Hepatocyte (in vitro differentiated cells): ENCODE measurements around the gene RRP1. TPM values are rescaled to one million over a fixed set of nuclear protein-coding genes. Genes with fewer than 3 reads are reported as not detected.

ENCODE experiments used
- DNase-seq: peaks from one replicate; pipeline ENCODE4 v3.0.0-alpha.2; 2016; ENCODE audit warnings: low spot score
- H2AFZ ChIP-seq: fragments of 200-600 bp; sonication (generic); 2 replicates; pipeline ENCODE4 v1.6.0; 2016; ENCODE audit warnings: antibody characterized with exemption, mild to moderate bottlenecking
- H3K27ac ChIP-seq: fragments of 200-600 bp; sonication (generic); 2 replicates; pipeline ENCODE4 v1.5.1; 2016; ENCODE audit warnings: mild to moderate bottlenecking
- H3K27me3 ChIP-seq: fragments of 200-600 bp; sonication (generic); 2 replicates; pipeline ENCODE4 v1.6.1; 2016
- H3K36me3 ChIP-seq: fragments of 200-600 bp; sonication (generic); replicated peaks from 2 replicates; pipeline ENCODE4 v1.5.1; 2016; ENCODE audit warnings: low read depth; ENCODE audit not compliant: insufficient read depth
- H3K4me1 ChIP-seq: fragments of 200-600 bp; sonication (generic); 2 replicates; pipeline ENCODE4 v1.5.1; 2016; ENCODE audit warnings: mild to moderate bottlenecking, moderate library complexity; ENCODE audit not compliant: insufficient read depth
- H3K4me2 ChIP-seq: fragments of 200-600 bp; sonication (generic); 2 replicates; pipeline ENCODE4 v1.6.0; 2016
- H3K4me3 ChIP-seq: fragments of 200-600 bp; sonication (generic); 2 replicates; pipeline ENCODE4 v1.5.1; 2016; ENCODE audit warnings: mild to moderate bottlenecking
- H3K79me2 ChIP-seq: fragments of 200-600 bp; sonication (generic); 2 replicates; pipeline ENCODE4 v1.6.0; 2017; ENCODE audit warnings: mild to moderate bottlenecking
- H3K9me2 ChIP-seq: fragments of 200-600 bp; sonication (generic); replicated peaks from 2 replicates; pipeline ENCODE4 v1.6.0; 2017; ENCODE audit warnings: mild to moderate bottlenecking; ENCODE audit not compliant: insufficient read depth
- H3K9me3 ChIP-seq: fragments of 200-600 bp; sonication (generic); 2 replicates; pipeline ENCODE4 v1.5.1; 2016; ENCODE audit warnings: low read depth, mild to moderate bottlenecking
- H4K20me1 ChIP-seq: fragments of 200-600 bp; sonication (generic); 2 replicates; pipeline ENCODE4 v1.6.0; 2016; ENCODE audit warnings: mild to moderate bottlenecking; ENCODE audit not compliant: insufficient read depth, poor library complexity, severe bottlenecking
- EZH2 ChIP-seq: fragments of 200-600 bp; sonication (generic); IDR thresholded peaks from 2 replicates; pipeline ENCODE4 v1.6.1; 2016; ENCODE audit warnings: antibody characterized with exemption, mild to moderate bottlenecking, borderline replicate concordance
- EZH2phosphoT487 ChIP-seq: fragments of 200-600 bp; sonication (generic); IDR thresholded peaks from one replicate; pipeline ENCODE4 v1.6.1; 2018; ENCODE audit warnings: antibody characterized with exemption, mild to moderate bottlenecking, low read depth, moderate library complexity; ENCODE audit not compliant: unreplicated experiment, severe bottlenecking
- WGBS: methylation state at CpG from one replicate; pipeline ENCODE4 v1.1.6; 2016; ENCODE audit warnings: low lambda C conversion rate; ENCODE audit errors: missing lambda C conversion rate; 5-methylcytosine and 5-hydroxymethylcytosine counted together
- polyA plus RNA-seq: library from polyadenylated mRNA; unstranded; fragments of >200 nt; fragmentation: Nextera tagmentation; extraction: Ambion mirVana; gene quantifications from 2 replicates; pipeline ENCODE4 v1.2.1, GENCODE V29; 2016
- total RNA-seq: library from RNA; depleted of rRNA; stranded (reverse); fragments of >200 nt; gene quantifications from 2 replicates; pipeline ENCODE4 v1.2.3, GENCODE V29; 2014
- TF ChIP-seq, protein P1 (sequence below): fragments of 200-600 bp; sonication (generic); IDR thresholded peaks from 2 replicates; pipeline ENCODE4 v1.5.1; 2016; ENCODE audit warnings: antibody characterized with exemption, mild to moderate bottlenecking; ENCODE audit not compliant: poor library complexity

RRP1 gene
- total and polyA plus RNA-seq, 2 experiments from 2014 or later, result 24.1 to 32.0 TPM

- Histone ChIP-seq H3K9me2 (no peaks in the 10 kb centered on the region), H4K20me1 (no peaks in the 10 kb centered on the region), H2AFZ (no peak overlapping the region), H3K9me3 (no peaks in the 10 kb centered on the region), H3K4me1 (no peaks in the 10 kb centered on the region), H3K79me2 (no peaks in the 10 kb centered on the region), H3K4me3 (no peak overlapping the region), H3K27me3 (no peaks in the 10 kb centered on the region), H3K36me3 (no peaks in the 10 kb centered on the region), H3K4me2 (no peak overlapping the region), H3K27ac (no peak overlapping the region)
- no peak for DNase-seq
- 82% methylated on average over 22 of the region's 22 CpGs for WGBS
- TF ChIP-seq, protein P1, sequence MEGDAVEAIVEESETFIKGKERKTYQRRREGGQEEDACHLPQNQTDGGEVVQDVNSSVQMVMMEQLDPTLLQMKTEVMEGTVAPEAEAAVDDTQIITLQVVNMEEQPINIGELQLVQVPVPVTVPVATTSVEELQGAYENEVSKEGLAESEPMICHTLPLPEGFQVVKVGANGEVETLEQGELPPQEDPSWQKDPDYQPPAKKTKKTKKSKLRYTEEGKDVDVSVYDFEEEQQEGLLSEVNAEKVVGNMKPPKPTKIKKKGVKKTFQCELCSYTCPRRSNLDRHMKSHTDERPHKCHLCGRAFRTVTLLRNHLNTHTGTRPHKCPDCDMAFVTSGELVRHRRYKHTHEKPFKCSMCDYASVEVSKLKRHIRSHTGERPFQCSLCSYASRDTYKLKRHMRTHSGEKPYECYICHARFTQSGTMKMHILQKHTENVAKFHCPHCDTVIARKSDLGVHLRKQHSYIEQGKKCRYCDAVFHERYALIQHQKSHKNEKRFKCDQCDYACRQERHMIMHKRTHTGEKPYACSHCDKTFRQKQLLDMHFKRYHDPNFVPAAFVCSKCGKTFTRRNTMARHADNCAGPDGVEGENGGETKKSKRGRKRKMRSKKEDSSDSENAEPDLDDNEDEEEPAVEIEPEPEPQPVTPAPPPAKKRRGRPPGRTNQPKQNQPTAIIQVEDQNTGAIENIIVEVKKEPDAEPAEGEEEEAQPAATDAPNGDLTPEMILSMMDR, result no peak
- no peak for TF ChIP-seq EZH2
- no peak for TF ChIP-seq EZH2phosphoT487
These were observed 40.3 kb downstream of the RRP1 start for GRCh38 chr21:43829575-43830119.

DNA sequence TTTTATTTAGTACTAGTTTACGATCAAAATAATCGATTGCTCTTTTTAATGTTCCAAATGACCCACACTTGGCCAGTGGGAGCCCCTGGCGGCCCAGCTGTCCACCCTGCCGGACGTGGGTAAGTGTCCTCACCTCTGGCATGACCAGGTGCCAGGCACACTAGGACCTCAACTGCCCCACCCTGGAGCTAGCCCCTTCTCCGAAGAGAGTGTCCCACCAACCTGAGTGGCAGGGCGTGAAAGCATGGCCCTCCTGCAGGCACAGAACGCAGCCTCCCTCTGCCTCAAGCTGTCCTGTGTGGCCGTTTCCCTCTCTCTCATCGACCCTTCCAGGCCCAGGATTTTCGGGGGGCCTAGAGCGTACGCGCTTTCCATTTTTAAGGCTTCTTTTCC lies 42.8 kb downstream of the RRP1 start:
- Histone ChIP-seq H3K4me3 (no peak overlapping the region), H3K27ac (no peak overlapping the region), H3K36me3 (no peaks in the 10 kb centered on the region), H3K27me3 (no peaks in the 10 kb centered on the region), H3K79me2 (no peaks in the 10 kb centered on the region), H3K9me3 (no peaks in the 10 kb centered on the region), H3K4me1 (no peaks in the 10 kb centered on the region), H4K20me1 (no peaks in the 10 kb centered on the region), H3K4me2 (no peak overlapping the region), H3K9me2 (no peaks in the 10 kb centered on the region), H2AFZ (no peak overlapping the region)
- 98% methylated on average over 14 of the region's 14 CpGs for WGBS
- TF ChIP-seq EZH2phosphoT487 (no peak), EZH2 (no peak)
- TF ChIP-seq, protein P1, result no peak
- no peak for DNase-seq

GRCh38 chr21:43832648-43833047 lies 43.3 kb downstream of the RRP1 start:
- Histone ChIP-seq H3K4me3 (no peak overlapping the region), H3K9me2 (no peaks in the 10 kb centered on the region), H3K4me1 (no peaks in the 10 kb centered on the region), H2AFZ (no peak overlapping the region), H4K20me1 (no peaks in the 10 kb centered on the region), H3K36me3 (no peaks in the 10 kb centered on the region), H3K9me3 (no peaks in the 10 kb centered on the region), H3K27ac (no peak overlapping the region), H3K79me2 (no peaks in the 10 kb centered on the region), H3K27me3 (no peaks in the 10 kb centered on the region), H3K4me2 (no peak overlapping the region)
- TF ChIP-seq, protein P1, result no peak
- TF ChIP-seq EZH2phosphoT487, result no peak
- TF ChIP-seq EZH2, result no peak
- DNase-seq, result no peak
- WGBS, result 90% methylated on average over 10 of the region's 10 CpGs
